HEK293 (cell line): ENCODE measurements around the gene EXOSC7.
A peak's percentile ranks its signal among the peaks of the same experiment; 100 is the strongest.

ENCODE experiments used
- CTCF ChIA-PET: fragments of 350-600 bp; formaldehyde crosslinking; extraction: SDS; loops from one replicate; lab custom pipeline; 2021; ENCODE audit warnings: antibody characterized with exemption; lab: Yijun Ruan, JAX
- POLR2A ChIA-PET: fragments of 300-600 bp; formaldehyde crosslinking; extraction: SDS; loops from one replicate; lab custom pipeline; 2020; ENCODE audit warnings: antibody characterized with exemption, inconsistent platforms; lab: Yijun Ruan, JAX
- H3K27ac ChIP-seq: fragments of 200-500 bp; sonication (Bioruptor generic); 2 replicates; pipeline ENCODE4 v1.5.1; 2014; ENCODE audit warnings: low read depth, low read length, control low read depth, inconsistent platforms; ENCODE audit errors: extremely low read depth
- H3K36me3 ChIP-seq, 2 experiments: fragments of 200-500 bp in 1 of 2; sonication (Bioruptor generic) in 1 of 2; 1 replicate in 1 of 2; 2 replicates in 1 of 2; pipeline ENCODE4 v1.5.1; 2014 to 2017; ENCODE audit warnings: inconsistent platforms in 2 of 2, low read length in 2 of 2; ENCODE audit not compliant: control insufficient read depth in 2 of 2, insufficient read depth in 1 of 2
- H3K4me1 ChIP-seq: fragments of 200-500 bp; sonication (Bioruptor generic); 2 replicates; pipeline ENCODE4 v1.5.1; 2014; ENCODE audit warnings: mild to moderate bottlenecking, low read length, inconsistent platforms; ENCODE audit not compliant: control insufficient read depth, insufficient read depth
- H3K4me3 ChIP-seq: 2 replicates; pipeline ENCODE4 v1.5.1; 2011; ENCODE audit warnings: low read depth, mild to moderate bottlenecking, control low read depth, low read length, moderate library complexity
- H3K9me3 ChIP-seq: fragments of 200-500 bp; sonication (Bioruptor generic); 2 replicates; pipeline ENCODE4 v1.5.1; 2014; ENCODE audit warnings: low read depth, low read length, inconsistent platforms; ENCODE audit not compliant: control insufficient read depth, insufficient read depth
- EGR2 ChIP-seq: fragments of 450-650 bp; formaldehyde crosslinking; IDR thresholded peaks from 2 replicates; pipeline ENCODE4 v1.5.1; 2016; ENCODE audit warnings: low read depth, missing biosample characterization, missing genetic modification characterization
- HOXC10 ChIP-seq: sonication (generic); formaldehyde crosslinking; IDR thresholded peaks from 2 replicates; pipeline ENCODE4 v1.8.1; 2023; ENCODE audit warnings: mild to moderate bottlenecking, missing genetic modification reagents
- HOXD13 ChIP-seq: sonication (generic); formaldehyde crosslinking; IDR thresholded peaks from 2 replicates; pipeline ENCODE4 v1.8.0; 2022; ENCODE audit warnings: missing genetic modification reagents, borderline replicate concordance
- KLF1 ChIP-seq: fragments of 450-650 bp; formaldehyde crosslinking; IDR thresholded peaks from 2 replicates; pipeline ENCODE4 v1.5.1; 2016; ENCODE audit warnings: missing biosample characterization, missing genetic modification characterization
- KLF7 ChIP-seq: fragments of 450-650 bp; formaldehyde crosslinking; IDR thresholded peaks from 2 replicates; pipeline ENCODE4 v1.5.1; 2016; ENCODE audit warnings: missing biosample characterization, missing genetic modification characterization, borderline replicate concordance
- PRDM1 ChIP-seq: fragments of 450-650 bp; formaldehyde crosslinking; IDR thresholded peaks from 2 replicates; pipeline ENCODE4; 2016; ENCODE audit warnings: missing biosample characterization, missing genetic modification characterization
- ZBTB17 ChIP-seq: fragments of 450-650 bp; formaldehyde crosslinking; IDR thresholded peaks from 2 replicates; pipeline ENCODE4 v1.5.1; 2016; ENCODE audit warnings: missing biosample characterization, missing genetic modification characterization
- ZBTB20 ChIP-seq: fragments of 450-650 bp; formaldehyde crosslinking; IDR thresholded peaks from 2 replicates; pipeline ENCODE4 v1.5.1; 2016; ENCODE audit warnings: missing biosample characterization, missing genetic modification characterization
- ZBTB8A ChIP-seq: fragments of 450-650 bp; formaldehyde crosslinking; IDR thresholded peaks from 2 replicates; pipeline ENCODE4 v1.5.1; 2016; ENCODE audit warnings: missing biosample characterization, missing genetic modification characterization
- ZIC2 ChIP-seq: fragments of 450-650 bp; formaldehyde crosslinking; IDR thresholded peaks from 2 replicates; pipeline ENCODE4 v1.5.1; 2016; ENCODE audit warnings: missing biosample characterization, missing genetic modification characterization
- ZNF155 ChIP-seq: fragments of 450-650 bp; formaldehyde crosslinking; IDR thresholded peaks from 2 replicates; pipeline ENCODE4 v1.5.1; 2016; ENCODE audit warnings: missing biosample characterization, missing genetic modification characterization
- ZNF23 ChIP-seq: fragments of 450-650 bp; formaldehyde crosslinking; IDR thresholded peaks from 2 replicates; pipeline ENCODE4 v1.5.1; 2016; ENCODE audit warnings: missing biosample characterization, missing genetic modification characterization, borderline replicate concordance
- ZNF335 ChIP-seq: fragments of 450-650 bp; formaldehyde crosslinking; conservative IDR thresholded peaks from 2 replicates; pipeline ENCODE4 v1.5.1; 2016; ENCODE audit warnings: missing biosample characterization, missing genetic modification characterization
- ZNF416 ChIP-seq: fragments of 450-650 bp; formaldehyde crosslinking; IDR thresholded peaks from 2 replicates; pipeline ENCODE4 v1.5.1; 2016; ENCODE audit warnings: missing biosample characterization, missing genetic modification characterization
- ZNF501 ChIP-seq: fragments of 450-650 bp; formaldehyde crosslinking; IDR thresholded peaks from 2 replicates; pipeline ENCODE4 v1.5.1; 2016; ENCODE audit warnings: missing biosample characterization, missing genetic modification characterization
- ZNF521 ChIP-seq: fragments of 450-650 bp; formaldehyde crosslinking; IDR thresholded peaks from 2 replicates; pipeline ENCODE4 v1.5.1; 2017; ENCODE audit warnings: missing biosample characterization, mild to moderate bottlenecking, missing genetic modification characterization
- ZNF548 ChIP-seq: fragments of 450-650 bp; formaldehyde crosslinking; IDR thresholded peaks from 2 replicates; pipeline ENCODE4 v1.5.1; 2016; ENCODE audit warnings: missing biosample characterization, missing genetic modification characterization
- ZNF561 ChIP-seq: fragments of 450-650 bp; IDR thresholded peaks from 2 replicates; pipeline ENCODE4 v1.5.1; 2018; ENCODE audit warnings: missing biosample characterization, missing genetic modification characterization, borderline replicate concordance
- ZNF654 ChIP-seq: fragments of 450-650 bp; formaldehyde crosslinking; IDR thresholded peaks from 2 replicates; pipeline ENCODE4 v1.5.1; 2016; ENCODE audit warnings: low read depth, missing biosample characterization, missing genetic modification characterization
- ZNF660 ChIP-seq: fragments of 450-650 bp; IDR thresholded peaks from 2 replicates; pipeline ENCODE4 v1.5.1; 2018; ENCODE audit warnings: missing biosample characterization, mild to moderate bottlenecking, missing genetic modification characterization
- ZNF701 ChIP-seq: fragments of 450-650 bp; formaldehyde crosslinking; IDR thresholded peaks from 2 replicates; pipeline ENCODE4 v1.5.1; 2016; ENCODE audit warnings: missing biosample characterization, missing genetic modification characterization
- TF ChIP-seq, protein P1 (sequence below): fragments of 450-650 bp; formaldehyde crosslinking; IDR thresholded peaks from 2 replicates; pipeline ENCODE4 v1.5.1; 2016; ENCODE audit warnings: missing biosample characterization, missing genetic modification characterization
- TF ChIP-seq, protein P2 (sequence below): fragments of 450-650 bp; formaldehyde crosslinking; IDR thresholded peaks from 2 replicates; pipeline ENCODE4 v1.5.1; 2016; ENCODE audit warnings: missing biosample characterization, missing genetic modification characterization
- TF ChIP-seq, protein P3 (sequence below): fragments of 450-650 bp; formaldehyde crosslinking; conservative IDR thresholded peaks from 2 replicates; pipeline ENCODE4 v1.5.1; 2016; ENCODE audit warnings: low read depth, missing biosample characterization, missing genetic modification characterization
- TF ChIP-seq, protein P4 (sequence below): sonication (generic); formaldehyde crosslinking; IDR thresholded peaks from 2 replicates; pipeline ENCODE4 v1.8.1; 2022; ENCODE audit warnings: mild to moderate bottlenecking, moderate library complexity, missing genetic modification reagents
- TF ChIP-seq, protein P5 (sequence below): fragments of 450-650 bp; formaldehyde crosslinking; IDR thresholded peaks from 2 replicates; pipeline ENCODE4 v1.5.1; 2016; ENCODE audit warnings: missing biosample characterization, missing genetic modification characterization

Gene EXOSC7

DNA sequence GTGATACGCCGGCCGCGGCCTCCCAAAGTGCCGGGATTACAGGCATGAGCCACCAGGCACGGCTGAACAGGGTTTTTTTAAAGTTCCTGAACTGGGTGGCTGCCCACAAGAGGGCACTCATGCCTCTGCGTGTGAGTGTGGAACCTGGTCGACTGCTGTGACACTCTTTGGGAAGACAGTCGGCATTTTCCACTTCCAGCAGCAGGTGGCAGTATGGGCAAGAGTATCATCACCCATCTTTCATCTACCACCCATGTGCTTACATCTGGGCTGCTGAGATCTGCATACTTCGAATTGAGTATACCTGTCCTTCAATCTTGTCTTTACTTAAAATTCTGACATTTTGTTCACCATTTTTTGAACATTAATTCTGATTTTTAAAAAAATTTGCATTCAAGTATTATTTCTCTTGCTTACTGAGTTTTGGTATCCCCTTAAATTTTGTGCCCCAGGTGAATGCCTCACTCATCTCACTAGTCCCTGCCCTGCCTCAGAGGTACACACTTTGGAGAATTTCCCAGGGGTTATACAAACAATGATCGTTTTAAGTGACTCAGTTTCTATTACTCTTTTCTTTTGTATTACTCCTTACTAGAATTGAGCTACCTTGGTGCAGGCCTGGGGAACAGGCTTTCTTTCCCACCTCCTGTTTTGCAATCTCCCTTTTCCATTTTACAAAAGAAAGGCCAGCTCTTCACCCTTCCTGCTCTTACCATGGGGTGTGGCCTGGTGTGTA lies 61.8 kb downstream of the EXOSC7 start:
- Histone ChIP-seq H3K9me3 (no peaks in the 10 kb centered on the region), H3K36me3 (no peaks in the 10 kb centered on the region), H3K4me1 (no peaks in the 10 kb centered on the region), H3K4me3 (no peak overlapping the region), H3K27ac (no peak overlapping the region)
- ChIA-PET CTCF (interaction anchor here (0.5 to 7.8 kb wide), 34 partner anchors 9 to 809 kb away, joined by 3 to 128 read pairs (median 3); no protein-coding TSS in a partner anchor), POLR2A (no interaction called here)
- TF ChIP-seq HOXD13 (CRISPR knock-in tag) (no peak), ZIC2 (peak; percentile 31), ZNF548 (tag by site-specific recombination) (no peak), ZNF654 (peak; percentile 98), HOXC10 (CRISPR knock-in tag) (no peak), ZNF561 (no peak), ZNF660 (tag by site-specific recombination) (peak; percentile 80), ZNF501 (tag by site-specific recombination) (0 out of 2 replicates have a peak, but pooled peaks have one; percentile 45), ZBTB17 (peak; percentile 64), ZBTB20 (tag by site-specific recombination) (peak; percentile 37; the same call in 1 of the 2 replicates), KLF7 (tag by site-specific recombination) (no peak), ZBTB8A (peak; percentile 44; the same call in 1 of the 2 replicates), ZNF155 (tag by site-specific recombination) (no peak), PRDM1 (tag by site-specific recombination) (no peak), KLF1 (tag by site-specific recombination) (no peak), ZNF23 (tag by site-specific recombination) (no peak), EGR2 (no peak), ZNF521 (no peak), ZNF335 (tag by site-specific recombination) (peak; percentile 43), ZNF416 (tag by site-specific recombination) (no peak), ZNF701 (tag by site-specific recombination) (no peak)
- TF ChIP-seq, protein P1, sequence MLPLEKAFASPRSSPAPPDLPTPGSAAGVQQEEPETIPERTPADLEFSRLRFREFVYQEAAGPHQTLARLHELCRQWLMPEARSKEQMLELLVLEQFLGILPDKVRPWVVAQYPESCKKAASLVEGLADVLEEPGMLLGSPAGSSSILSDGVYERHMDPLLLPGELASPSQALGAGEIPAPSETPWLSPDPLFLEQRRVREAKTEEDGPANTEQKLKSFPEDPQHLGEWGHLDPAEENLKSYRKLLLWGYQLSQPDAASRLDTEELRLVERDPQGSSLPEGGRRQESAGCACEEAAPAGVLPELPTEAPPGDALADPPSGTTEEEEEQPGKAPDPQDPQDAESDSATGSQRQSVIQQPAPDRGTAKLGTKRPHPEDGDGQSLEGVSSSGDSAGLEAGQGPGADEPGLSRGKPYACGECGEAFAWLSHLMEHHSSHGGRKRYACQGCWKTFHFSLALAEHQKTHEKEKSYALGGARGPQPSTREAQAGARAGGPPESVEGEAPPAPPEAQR: no peak
- TF ChIP-seq, protein P2, sequence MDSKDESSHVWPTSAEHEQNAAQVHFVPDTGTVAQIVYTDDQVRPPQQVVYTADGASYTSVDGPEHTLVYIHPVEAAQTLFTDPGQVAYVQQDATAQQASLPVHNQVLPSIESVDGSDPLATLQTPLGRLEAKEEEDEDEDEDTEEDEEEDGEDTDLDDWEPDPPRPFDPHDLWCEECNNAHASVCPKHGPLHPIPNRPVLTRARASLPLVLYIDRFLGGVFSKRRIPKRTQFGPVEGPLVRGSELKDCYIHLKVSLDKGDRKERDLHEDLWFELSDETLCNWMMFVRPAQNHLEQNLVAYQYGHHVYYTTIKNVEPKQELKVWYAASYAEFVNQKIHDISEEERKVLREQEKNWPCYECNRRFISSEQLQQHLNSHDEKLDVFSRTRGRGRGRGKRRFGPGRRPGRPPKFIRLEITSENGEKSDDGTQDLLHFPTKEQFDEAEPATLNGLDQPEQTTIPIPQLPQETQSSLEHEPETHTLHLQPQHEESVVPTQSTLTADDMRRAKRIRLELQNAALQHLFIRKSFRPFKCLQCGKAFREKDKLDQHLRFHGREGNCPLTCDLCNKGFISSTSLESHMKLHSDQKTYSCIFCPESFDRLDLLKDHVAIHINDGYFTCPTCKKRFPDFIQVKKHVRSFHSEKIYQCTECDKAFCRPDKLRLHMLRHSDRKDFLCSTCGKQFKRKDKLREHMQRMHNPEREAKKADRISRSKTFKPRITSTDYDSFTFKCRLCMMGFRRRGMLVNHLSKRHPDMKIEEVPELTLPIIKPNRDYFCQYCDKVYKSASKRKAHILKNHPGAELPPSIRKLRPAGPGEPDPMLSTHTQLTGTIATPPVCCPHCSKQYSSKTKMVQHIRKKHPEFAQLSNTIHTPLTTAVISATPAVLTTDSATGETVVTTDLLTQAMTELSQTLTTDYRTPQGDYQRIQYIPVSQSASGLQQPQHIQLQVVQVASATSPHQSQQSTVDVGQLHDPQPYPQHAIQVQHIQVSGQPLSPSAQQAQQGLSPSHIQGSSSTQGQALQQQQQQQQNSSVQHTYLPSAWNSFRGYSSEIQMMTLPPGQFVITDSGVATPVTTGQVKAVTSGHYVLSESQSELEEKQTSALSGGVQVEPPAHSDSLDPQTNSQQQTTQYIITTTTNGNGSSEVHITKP: peak; percentile 71
- TF ChIP-seq, protein P3, sequence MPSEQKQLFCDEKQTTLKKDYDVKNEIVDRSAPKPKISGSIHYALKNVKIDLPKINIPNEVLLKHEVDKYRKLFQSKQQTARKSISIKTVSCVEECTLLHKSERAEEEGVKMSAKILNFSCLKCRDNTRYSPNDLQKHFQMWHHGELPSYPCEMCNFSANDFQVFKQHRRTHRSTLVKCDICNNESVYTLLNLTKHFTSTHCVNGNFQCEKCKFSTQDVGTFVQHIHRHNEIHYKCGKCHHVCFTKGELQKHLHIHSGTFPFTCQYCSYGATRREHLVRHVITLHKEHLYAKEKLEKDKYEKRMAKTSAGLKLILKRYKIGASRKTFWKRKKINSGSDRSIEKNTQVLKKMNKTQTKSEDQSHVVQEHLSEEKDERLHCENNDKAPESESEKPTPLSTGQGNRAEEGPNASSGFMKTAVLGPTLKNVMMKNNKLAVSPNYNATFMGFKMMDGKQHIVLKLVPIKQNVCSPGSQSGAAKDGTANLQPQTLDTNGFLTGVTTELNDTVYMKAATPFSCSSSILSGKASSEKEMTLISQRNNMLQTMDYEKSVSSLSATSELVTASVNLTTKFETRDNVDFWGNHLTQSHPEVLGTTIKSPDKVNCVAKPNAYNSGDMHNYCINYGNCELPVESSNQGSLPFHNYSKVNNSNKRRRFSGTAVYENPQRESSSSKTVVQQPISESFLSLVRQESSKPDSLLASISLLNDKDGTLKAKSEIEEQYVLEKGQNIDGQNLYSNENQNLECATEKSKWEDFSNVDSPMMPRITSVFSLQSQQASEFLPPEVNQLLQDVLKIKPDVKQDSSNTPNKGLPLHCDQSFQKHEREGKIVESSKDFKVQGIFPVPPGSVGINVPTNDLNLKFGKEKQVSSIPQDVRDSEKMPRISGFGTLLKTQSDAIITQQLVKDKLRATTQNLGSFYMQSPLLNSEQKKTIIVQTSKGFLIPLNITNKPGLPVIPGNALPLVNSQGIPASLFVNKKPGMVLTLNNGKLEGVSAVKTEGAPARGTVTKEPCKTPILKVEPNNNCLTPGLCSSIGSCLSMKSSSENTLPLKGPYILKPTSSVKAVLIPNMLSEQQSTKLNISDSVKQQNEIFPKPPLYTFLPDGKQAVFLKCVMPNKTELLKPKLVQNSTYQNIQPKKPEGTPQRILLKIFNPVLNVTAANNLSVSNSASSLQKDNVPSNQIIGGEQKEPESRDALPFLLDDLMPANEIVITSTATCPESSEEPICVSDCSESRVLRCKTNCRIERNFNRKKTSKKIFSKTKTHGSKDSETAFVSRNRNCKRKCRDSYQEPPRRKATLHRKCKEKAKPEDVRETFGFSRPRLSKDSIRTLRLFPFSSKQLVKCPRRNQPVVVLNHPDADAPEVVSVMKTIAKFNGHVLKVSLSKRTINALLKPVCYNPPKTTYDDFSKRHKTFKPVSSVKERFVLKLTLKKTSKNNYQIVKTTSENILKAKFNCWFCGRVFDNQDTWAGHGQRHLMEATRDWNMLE: peak; percentile 40; the same call in 1 of the 2 replicates
- TF ChIP-seq, protein P4, sequence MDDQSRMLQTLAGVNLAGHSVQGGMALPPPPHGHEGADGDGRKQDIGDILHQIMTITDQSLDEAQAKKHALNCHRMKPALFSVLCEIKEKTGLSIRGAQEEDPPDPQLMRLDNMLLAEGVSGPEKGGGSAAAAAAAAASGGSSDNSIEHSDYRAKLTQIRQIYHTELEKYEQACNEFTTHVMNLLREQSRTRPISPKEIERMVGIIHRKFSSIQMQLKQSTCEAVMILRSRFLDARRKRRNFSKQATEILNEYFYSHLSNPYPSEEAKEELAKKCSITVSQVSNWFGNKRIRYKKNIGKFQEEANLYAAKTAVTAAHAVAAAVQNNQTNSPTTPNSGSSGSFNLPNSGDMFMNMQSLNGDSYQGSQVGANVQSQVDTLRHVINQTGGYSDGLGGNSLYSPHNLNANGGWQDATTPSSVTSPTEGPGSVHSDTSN (CRISPR knock-in tag): no peak
- TF ChIP-seq, protein P5, sequence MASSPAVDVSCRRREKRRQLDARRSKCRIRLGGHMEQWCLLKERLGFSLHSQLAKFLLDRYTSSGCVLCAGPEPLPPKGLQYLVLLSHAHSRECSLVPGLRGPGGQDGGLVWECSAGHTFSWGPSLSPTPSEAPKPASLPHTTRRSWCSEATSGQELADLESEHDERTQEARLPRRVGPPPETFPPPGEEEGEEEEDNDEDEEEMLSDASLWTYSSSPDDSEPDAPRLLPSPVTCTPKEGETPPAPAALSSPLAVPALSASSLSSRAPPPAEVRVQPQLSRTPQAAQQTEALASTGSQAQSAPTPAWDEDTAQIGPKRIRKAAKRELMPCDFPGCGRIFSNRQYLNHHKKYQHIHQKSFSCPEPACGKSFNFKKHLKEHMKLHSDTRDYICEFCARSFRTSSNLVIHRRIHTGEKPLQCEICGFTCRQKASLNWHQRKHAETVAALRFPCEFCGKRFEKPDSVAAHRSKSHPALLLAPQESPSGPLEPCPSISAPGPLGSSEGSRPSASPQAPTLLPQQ (tag by site-specific recombination): 0 out of 2 replicates have a peak, but pooled peaks have one; percentile 30
